ENCODE measurements around the gene CFL2. TPM values are rescaled to one million over a fixed set of nuclear protein-coding genes. Genes with fewer than 3 reads are reported as not detected.
A peak's percentile ranks its signal among the peaks of the same experiment; 100 is the strongest.

Gene CFL2
- total and polyA plus RNA-seq, 2 of the 13 experiments (the other 11 are each of a cell fraction or from before 2014, with no cell fraction given) = 114 to 158 TPM

DNA sequence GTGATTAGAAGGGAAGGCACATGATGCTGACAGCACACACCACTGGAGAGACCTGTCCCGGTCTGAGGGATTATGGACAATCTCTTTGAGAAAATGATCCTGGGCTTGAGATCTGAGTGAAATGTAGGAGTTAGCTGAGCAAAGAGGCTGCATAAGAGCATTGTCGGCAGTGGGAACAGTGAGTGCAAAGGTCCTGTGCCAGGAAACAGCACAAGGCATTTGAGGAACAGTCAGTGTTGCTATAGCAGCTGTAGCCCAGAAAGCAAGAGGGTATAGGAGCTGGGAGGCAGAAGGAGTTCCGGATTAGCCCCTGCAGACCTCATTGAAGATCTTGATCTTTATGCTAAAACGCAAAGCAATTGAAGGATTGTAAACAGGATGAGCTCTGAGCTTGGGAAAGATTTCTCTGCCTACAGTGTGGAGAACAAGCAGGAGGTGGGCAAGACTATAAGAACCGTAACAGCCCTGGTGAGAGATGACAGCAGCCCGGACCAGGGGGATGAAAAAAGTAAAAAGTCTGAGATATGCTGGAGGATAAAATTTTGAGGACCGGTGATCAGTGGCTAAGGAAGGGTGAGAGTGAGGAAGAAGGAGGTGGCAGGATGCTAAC is 28.5 kb downstream of the CFL2 start (continued):
- TF ChIP-seq, protein P1, sequence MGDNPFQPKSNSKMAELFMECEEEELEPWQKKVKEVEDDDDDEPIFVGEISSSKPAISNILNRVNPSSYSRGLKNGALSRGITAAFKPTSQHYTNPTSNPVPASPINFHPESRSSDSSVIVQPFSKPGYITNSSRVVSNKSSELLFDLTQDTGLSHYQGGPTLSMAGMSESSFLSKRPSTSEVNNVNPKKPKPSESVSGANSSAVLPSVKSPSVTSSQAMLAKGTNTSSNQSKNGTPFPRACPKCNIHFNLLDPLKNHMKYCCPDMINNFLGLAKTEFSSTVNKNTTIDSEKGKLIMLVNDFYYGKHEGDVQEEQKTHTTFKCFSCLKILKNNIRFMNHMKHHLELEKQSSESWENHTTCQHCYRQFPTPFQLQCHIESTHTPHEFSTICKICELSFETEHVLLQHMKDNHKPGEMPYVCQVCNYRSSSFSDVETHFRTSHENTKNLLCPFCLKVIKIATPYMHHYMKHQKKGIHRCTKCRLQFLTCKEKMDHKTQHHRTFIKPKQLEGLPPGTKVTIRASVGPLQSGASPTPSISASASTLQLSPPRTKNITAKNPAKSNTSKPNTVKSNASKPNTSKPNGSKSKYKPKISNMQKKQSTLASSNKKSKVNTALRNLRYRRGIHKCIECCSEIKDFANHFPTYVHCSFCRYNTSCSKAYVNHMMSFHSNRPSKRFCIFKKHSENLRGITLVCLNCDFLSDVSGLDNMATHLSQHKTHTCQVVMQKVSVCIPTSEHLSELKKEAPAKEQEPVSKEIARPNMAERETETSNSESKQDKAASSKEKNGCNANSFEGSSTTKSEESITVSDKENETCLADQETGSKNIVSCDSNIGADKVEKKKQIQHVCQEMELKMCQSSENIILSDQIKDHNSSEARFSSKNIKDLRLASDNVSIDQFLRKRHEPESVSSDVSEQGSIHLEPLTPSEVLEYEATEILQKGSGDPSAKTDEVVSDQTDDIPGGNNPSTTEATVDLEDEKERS (CRISPR knock-in tag; IDR thresholded peaks at IDR 0.05) = 0 out of 2 replicates have a peak, but pooled peaks have one; percentile 57
- TF ChIP-seq, protein P2, sequence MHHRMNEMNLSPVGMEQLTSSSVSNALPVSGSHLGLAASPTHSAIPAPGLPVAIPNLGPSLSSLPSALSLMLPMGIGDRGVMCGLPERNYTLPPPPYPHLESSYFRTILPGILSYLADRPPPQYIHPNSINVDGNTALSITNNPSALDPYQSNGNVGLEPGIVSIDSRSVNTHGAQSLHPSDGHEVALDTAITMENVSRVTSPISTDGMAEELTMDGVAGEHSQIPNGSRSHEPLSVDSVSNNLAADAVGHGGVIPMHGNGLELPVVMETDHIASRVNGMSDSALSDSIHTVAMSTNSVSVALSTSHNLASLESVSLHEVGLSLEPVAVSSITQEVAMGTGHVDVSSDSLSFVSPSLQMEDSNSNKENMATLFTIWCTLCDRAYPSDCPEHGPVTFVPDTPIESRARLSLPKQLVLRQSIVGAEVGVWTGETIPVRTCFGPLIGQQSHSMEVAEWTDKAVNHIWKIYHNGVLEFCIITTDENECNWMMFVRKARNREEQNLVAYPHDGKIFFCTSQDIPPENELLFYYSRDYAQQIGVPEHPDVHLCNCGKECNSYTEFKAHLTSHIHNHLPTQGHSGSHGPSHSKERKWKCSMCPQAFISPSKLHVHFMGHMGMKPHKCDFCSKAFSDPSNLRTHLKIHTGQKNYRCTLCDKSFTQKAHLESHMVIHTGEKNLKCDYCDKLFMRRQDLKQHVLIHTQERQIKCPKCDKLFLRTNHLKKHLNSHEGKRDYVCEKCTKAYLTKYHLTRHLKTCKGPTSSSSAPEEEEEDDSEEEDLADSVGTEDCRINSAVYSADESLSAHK (CRISPR knock-in tag; IDR thresholded peaks at IDR 0.05; ENCODE audit: borderline replicate concordance) = no peak
- TF ChIP-seq ZFYVE20 (CRISPR knock-in tag; IDR thresholded peaks at IDR 0.05; ENCODE audit: borderline replicate concordance, low read depth) (no peak), MAF1 (CRISPR knock-in tag; IDR thresholded peaks at IDR 0.05; ENCODE audit: borderline replicate concordance) (no peak), FOXP1 (IDR thresholded peaks at IDR 0.05) (no peak), FOXP1 (CRISPR knock-in tag; IDR thresholded peaks at IDR 0.05) (peak; percentile 21; the same call in 1 of the 2 replicates), HDAC1 (CRISPR knock-in tag; IDR thresholded peaks at IDR 0.05) (peak; percentile 59; the same call in 1 of the 2 replicates), PITX1 (CRISPR knock-in tag; IDR thresholded peaks at IDR 0.05) (peak; percentile 74), IRF2 (CRISPR knock-in tag; IDR thresholded peaks at IDR 0.05) (0 out of 2 replicates have a peak, but pooled peaks have one; percentile 55), FOXK1 (CRISPR knock-in tag; IDR thresholded peaks at IDR 0.05; ENCODE audit: borderline replicate concordance, low read depth) (peak; percentile 41; the same call in 1 of the 2 replicates), KLF6 (CRISPR knock-in tag; IDR thresholded peaks at IDR 0.05) (0 out of 2 replicates have a peak, but pooled peaks have one; percentile 51), FOXO1 (CRISPR knock-in tag; IDR thresholded peaks at IDR 0.05) (peak; percentile 58; the same call in 1 of the 2 replicates), ZFP36L2 (CRISPR knock-in tag; IDR thresholded peaks at IDR 0.05) (0 out of 2 replicates have a peak, but pooled peaks have one; percentile 55), HDAC2 (CRISPR knock-in tag; IDR thresholded peaks at IDR 0.05) (peak; percentile 70), RFX3 (CRISPR knock-in tag; IDR thresholded peaks at IDR 0.05) (0 out of 2 replicates have a peak, but pooled peaks have one; percentile 50), RFX1 (IDR thresholded peaks at IDR 0.05) (peak; percentile 36; the same call in 1 of the 2 replicates), ZNF235 (CRISPR knock-in tag; IDR thresholded peaks at IDR 0.05; ENCODE audit: borderline replicate concordance) (0 out of 2 replicates have a peak, but pooled peaks have one; percentile 42), SALL1 (CRISPR knock-in tag; IDR thresholded peaks at IDR 0.05) (peak; percentile 86), ZBTB1 (CRISPR knock-in tag; IDR thresholded peaks at IDR 0.05; ENCODE audit: borderline replicate concordance) (no peak), DMAP1 (CRISPR knock-in tag; IDR thresholded peaks at IDR 0.05) (peak; percentile 24; the same call in 1 of the 2 replicates), FOSL2 (CRISPR knock-in tag; IDR thresholded peaks at IDR 0.05) (peak; percentile 23; the same call in 1 of the 2 replicates)
- TF ChIP-seq, protein P3, sequence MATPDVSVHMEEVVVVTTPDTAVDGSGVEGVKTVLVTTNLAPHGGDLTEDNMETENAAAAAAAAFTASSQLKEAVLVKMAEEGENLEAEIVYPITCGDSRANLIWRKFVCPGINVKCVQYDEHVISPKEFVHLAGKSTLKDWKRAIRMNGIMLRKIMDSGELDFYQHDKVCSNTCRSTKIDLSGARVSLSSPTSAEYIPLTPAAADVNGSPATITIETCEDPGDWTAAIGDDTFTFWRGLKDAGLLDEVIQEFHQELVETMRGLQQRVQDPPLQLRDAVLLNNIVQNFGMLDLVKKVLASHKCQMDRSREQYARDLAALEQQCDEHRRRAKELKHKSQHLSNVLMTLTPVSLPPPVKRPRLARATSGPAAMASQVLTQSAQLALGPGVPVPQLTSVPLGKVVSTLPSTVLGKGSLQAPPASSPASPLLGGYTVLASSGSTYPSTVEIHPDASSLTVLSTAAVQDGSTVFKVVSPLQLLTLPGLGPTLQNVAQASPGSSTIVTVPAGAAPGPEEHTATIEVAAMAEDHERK (CRISPR knock-in tag; IDR thresholded peaks at IDR 0.05; ENCODE audit: low read depth) = no peak
- TF ChIP-seq, protein P4, sequence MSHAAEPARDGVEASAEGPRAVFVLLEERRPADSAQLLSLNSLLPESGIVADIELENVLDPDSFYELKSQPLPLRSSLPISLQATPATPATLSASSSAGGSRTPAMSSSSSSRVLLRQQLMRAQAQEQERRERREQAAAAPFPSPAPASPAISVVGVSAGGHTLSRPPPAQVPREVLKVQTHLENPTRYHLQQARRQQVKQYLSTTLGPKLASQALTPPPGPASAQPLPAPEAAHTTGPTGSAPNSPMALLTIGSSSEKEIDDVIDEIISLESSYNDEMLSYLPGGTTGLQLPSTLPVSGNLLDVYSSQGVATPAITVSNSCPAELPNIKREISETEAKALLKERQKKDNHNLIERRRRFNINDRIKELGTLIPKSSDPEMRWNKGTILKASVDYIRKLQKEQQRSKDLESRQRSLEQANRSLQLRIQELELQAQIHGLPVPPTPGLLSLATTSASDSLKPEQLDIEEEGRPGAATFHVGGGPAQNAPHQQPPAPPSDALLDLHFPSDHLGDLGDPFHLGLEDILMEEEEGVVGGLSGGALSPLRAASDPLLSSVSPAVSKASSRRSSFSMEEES (CRISPR knock-in tag; IDR thresholded peaks at IDR 0.05) = peak; percentile 43; the same call in 1 of the 2 replicates

All from HepG2 (cell line).